IPS-20b (cell line): ENCODE measurements around the gene NUDT1.

Experiments
- H3K27ac ChIP-seq: one replicate; pipeline ENCODE4 v1.5.1; 2013; ENCODE audit warnings: low read length
- H3K27me3 ChIP-seq: 2 replicates; pipeline ENCODE4 v1.6.1; 2013; ENCODE audit warnings: mild to moderate bottlenecking, low read length, inconsistent platforms; ENCODE audit not compliant: insufficient read depth
- H3K36me3 ChIP-seq: 2 replicates; pipeline ENCODE4 v1.6.1; 2013; ENCODE audit warnings: low read depth, mild to moderate bottlenecking, inconsistent platforms, low read length, moderate library complexity; ENCODE audit not compliant: insufficient read depth
- H3K4me1 ChIP-seq: 2 replicates; pipeline ENCODE4 v1.6.1; 2013; ENCODE audit warnings: mild to moderate bottlenecking, control low read depth, inconsistent platforms, low read length, moderate library complexity; ENCODE audit not compliant: insufficient read depth
- H3K4me3 ChIP-seq: 2 replicates; pipeline ENCODE4 v1.5.1; 2013; ENCODE audit warnings: mild to moderate bottlenecking, low read length, inconsistent platforms
- H3K9ac ChIP-seq: 2 replicates; pipeline ENCODE4 v1.6.1; 2013; ENCODE audit warnings: low read depth, mild to moderate bottlenecking, inconsistent platforms, low read length, moderate library complexity
- H3K9me3 ChIP-seq: 2 replicates; pipeline ENCODE4 v1.6.1; 2013; ENCODE audit warnings: mild to moderate bottlenecking, low read depth, low read length, inconsistent platforms; ENCODE audit not compliant: insufficient read depth

The NUDT1 gene

GRCh38 chr7:2299131-2299829, 57.3 kb downstream of the NUDT1 start:
- no peak overlapping the region for H3K27ac ChIP-seq
- no peak overlapping the region for H3K4me3 ChIP-seq
- H3K9ac ChIP-seq: peak overlapping the region; percentile 18; the same call in 1 of the 2 replicates

GRCh38 chr7:2299870-2300512, 58.0 kb downstream of the NUDT1 start:
- no peaks in the 10 kb centered on the region for H3K27me3 ChIP-seq
- peak overlapping the region; percentile 51 for H3K27ac ChIP-seq
- peak overlapping the region; percentile 18; the same call in 1 of the 2 replicates for H3K9ac ChIP-seq
- no peaks in the 10 kb centered on the region for H3K9me3 ChIP-seq
- no peaks in the 10 kb centered on the region for H3K36me3 ChIP-seq
- H3K4me3 ChIP-seq: no peak overlapping the region
- peaks cover 7% of the 10 kb centered on the region; the same call in 1 of the 2 replicates for H3K4me1 ChIP-seq

More at GRCh38 chr7:2299131-2299829, 57.3 kb downstream of the NUDT1 start:
- no peaks in the 10 kb centered on the region for H3K27me3 ChIP-seq
- H3K9me3 ChIP-seq: no peaks in the 10 kb centered on the region
- peaks cover 7% of the 10 kb centered on the region; the same call in 1 of the 2 replicates for H3K4me1 ChIP-seq
- H3K36me3 ChIP-seq: no peaks in the 10 kb centered on the region
